CD4-positive, alpha-beta T cell treated with Interleukin-2 at 100 ng/mL for 4 hours (primary cell): ENCODE results near the gene PYCR2.

Experiments
- DNase-seq: peaks from one replicate; pipeline ENCODE4 v3.0.0-alpha.2; 2020; ENCODE audit warnings: low spot score

The PYCR2 gene

DNA sequence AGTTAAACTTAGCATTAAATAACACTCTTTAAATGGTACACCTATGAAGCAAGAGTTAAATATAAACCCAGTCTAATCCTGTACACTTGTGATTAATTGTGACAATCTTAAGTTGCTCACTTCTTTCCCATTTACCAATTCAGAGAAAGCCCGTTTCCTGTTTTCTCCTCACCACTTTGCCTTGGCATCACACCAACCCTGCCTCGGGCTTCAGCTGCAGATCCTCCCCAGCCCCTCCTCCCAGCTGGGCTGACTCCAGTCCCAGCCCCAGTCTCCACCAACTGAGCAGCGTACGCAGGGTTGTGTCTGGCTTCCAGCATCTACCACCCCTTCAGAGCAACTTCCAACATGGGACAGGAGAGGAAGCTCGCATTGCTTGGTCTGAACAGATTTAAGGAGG lies 4.1 kb downstream of the PYCR2 start:
- peak; percentile 36 for DNase-seq

DNA sequence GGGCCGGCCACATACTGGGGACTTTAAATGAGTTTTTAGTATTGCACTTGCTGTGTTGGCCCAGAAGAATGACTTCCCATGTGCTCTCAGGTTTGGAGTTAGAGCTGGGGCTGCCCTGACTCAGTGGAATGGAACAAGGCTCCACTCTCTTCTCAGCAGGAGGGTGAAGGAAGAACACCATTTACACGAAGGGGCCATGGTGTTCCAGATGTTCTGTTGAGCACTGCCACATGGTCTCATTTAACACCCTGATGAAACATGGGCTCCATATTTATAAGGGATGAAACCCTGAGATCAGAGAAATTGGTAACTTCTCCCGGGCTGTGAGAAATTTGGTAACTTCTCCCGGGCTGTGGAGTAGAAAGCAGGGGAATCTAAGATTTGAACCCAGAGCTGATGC lies 5.8 kb downstream of the PYCR2 start:
- no peak for DNase-seq

DNA sequence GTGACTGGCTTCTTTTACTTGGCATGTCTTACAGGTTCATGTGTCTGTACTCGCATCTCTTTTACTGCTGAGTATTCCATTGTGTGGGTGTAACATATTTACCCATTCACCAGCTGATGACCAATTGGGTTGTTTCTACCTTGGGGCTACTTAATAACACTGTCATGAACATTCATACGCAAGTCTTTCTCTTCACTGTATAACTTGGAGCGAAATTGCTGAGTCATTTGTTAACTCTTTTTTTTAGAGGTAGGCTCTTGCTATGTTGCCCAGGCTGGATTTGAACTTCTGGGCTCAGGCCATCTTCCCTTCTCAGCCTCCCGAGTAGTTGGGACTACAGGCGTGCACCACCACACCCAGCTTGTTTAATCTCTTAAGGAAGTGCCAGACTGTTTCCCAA lies 6.5 kb downstream of the PYCR2 start:
- no peak for DNase-seq

DNA sequence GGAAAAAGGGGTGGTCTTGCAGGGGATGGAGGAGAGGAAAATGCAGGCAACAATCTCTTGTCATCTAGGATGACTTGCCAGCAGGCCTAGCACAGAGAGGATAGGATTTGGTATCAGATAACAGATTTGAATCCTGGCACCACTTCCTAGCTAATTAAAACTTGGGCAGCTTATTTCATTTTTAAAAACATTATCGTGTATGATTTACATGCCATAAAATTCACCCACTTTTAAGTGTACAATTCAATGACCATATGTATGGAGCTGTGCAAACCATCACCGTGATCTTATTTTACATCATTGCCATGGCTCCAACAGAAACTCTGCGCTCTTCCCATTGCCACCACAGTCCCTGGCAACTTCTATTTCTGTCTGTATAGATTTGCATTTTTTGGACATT lies 6.9 kb downstream of the PYCR2 start:
- DNase-seq: no peak

DNA sequence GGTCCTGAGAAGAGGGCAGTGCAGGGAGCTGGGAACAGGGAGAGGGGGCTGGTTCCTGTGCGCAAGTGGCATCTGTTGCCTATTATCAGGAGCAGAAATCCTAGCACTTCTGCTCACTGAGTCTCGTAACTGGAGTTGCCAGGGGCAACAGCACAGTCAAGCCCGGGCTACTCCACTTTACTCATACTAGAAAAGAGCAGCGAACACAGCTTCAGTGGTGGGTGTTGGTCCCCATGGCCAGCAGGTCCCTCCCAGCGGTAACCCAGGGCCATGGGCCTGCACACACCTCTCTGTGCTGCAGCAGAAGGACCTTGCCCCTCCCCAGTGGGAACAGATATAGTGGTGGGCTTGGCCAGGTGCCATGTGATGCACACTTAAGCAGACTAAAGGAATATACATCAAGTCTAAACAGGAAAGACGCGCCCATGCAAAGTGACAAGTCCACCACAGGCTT lies 8.5 kb downstream of the PYCR2 start:
- no peak for DNase-seq

DNA sequence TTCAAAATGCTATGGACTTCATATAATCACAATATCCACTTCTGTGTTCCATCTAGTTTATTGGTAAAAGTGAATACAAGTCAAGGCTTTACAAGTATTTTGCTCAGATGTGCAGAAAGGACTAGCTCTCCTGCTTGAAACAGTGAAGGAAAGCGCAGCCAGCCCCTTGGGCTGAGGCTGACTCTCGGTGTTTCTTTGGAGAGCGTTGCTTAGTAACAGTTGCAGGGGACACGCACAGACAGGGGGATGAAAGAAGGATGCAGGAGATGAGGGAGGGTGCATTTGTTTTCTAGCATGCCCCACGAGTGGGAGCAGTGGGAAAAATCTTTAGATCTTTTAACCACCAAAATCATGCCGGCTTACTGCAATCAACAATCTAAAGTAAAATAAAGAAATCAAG lies 9.1 kb downstream of the PYCR2 start:
- DNase-seq: no peak

DNA sequence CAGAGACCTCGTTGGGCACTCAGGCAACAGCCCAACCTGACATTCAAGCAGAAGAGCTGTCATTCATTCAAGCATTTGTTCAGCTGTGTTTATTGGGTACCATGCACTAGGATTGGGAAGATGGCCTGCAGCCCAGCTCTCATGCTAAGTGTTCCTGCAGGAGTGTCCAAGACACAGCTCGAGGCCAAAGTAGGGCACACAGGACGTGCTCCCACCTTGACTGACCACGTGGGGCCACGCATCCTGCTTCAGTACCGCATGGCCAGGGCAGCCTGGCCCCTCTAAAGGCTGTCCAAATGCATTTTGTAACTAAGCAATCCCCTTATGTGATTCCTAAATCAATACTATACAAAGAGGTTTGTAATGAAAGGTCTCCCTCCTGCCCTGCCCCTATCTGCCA lies 9.7 kb downstream of the PYCR2 start:
- no peak for DNase-seq

DNA sequence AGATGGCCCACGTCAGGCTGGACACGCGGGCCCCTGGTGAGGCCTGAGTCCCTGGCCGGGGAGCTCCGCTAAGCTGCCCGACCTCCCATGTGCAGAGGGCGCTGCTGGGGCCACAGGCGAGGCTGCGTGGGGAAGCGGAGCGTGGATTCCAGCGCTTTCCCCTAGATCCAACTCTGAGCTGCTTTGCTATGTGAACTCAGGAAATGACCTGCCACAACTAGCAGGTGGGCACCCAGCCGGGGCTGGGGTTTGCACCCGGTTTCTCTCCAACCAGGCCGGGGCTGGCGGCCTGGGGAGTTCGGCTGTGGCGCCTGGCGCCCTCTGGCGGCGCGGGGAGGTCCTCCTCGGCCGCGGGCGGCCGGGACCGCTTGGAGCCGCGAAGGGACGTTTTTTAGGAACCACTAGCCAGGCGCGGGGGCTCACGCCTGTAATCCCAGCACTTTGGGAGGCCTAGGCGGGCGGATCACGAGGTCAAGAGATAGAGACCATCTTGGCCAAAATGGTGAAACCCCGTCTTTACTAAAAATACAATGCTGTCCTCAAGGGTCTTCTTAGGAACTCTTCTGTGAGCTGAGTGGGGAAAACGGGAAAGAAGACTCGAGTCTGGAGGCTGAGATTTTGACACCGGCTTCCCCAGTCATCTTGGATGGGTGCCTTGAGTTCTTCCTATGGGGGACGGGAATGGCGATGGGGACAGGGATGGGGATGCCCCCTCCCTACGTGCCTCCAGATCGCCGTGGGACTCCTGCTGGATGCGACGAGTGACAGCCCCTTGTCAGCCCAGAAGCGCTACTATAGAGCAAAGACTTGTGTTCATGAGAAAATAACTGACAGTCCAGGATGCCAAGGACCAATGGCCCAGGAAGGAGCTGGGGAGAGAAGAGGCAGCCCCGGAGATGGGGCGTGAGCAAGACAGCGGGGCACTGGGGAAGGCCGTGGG lies 12.6 kb downstream of the PYCR2 start:
- DNase-seq: peak; percentile 69

DNA sequence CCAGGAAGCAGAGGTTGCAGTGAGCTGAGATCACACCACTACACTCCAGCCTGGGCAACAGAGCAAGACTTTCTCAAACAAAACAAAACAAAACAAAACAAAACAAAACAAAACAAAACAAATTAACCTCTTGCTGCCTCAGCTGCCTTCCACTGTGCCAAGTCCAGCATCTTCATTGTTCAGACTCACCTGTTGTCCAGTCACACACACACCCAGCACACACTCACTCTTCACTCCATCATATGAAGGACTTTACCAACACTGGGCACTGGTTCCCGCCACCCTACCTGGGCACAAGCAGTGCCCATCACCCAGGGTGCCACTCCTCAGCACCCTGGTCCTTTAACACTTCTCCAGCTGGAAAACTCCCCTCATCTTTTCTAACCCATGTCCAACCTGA lies 14.6 kb downstream of the PYCR2 start:
- no peak for DNase-seq

DNA sequence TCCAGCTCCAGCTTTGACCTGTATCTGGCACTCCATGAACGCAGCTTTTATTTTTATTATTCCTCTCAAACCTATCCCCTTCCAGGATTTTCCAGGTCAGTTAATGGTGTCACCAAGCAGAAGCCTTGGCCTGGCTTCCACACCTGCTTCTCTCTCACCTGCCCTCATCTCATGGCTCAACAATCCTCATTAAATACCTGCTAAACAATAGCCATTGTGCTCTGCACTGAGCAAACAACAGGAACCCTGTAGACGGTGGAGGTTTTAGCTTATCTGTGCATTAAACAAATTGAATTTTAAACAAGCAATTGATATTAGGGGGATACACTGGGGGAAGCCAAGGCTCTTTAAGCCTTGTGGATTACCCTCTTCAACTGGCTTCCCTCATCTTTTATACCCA lies 15.3 kb downstream of the PYCR2 start:
- no peak for DNase-seq

DNA sequence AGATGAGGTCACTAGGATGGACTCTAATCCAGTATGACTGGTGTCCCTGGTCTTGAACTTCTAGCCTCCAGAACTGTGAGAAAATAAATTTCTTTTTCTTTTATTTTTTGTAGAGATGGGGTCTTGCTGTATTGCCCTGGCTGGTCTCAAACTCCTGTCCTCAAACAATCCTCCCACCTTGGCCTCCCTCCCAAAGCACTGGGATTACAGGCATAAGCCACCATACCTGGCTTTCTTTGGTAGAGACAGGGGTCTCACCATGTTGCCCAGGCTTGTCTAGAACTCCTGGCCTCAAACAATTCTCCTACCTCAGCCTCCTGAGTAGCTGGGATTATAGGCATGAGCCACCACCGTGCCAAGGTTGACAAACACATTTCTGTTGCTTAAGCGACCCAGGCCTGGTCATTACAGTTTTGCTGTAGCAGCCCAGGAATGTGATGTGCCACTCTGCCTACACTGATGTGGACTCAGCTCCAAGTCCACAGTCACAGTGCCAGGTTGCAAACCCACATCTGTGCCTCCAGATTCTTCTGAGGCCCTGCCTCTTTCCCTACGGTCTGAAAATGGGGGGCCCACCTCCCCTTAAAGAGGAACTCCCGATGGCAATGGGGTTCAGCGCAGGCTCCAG lies 15.9 kb downstream of the PYCR2 start:
- no peak for DNase-seq

DNA sequence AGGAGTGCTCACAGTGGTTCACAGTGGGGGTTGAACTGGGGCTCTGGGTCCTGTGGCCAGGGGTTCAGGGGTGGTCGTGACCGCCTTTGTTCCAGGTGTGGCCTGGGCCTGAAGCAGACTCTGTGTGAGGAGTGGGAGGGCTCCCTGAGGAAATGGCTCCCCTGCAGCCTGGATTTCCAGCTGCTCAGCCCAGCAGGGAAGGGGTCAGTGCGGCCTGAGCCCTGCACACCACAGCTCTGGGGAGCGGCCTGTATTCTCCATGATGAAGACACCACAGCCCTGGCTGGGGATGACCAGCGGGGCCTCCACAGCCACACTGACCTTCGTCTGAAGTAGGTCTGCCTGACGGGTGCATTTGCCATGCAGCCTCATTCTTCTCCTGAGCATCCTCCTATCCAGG lies 16.7 kb downstream of the PYCR2 start:
- no peak for DNase-seq

DNA sequence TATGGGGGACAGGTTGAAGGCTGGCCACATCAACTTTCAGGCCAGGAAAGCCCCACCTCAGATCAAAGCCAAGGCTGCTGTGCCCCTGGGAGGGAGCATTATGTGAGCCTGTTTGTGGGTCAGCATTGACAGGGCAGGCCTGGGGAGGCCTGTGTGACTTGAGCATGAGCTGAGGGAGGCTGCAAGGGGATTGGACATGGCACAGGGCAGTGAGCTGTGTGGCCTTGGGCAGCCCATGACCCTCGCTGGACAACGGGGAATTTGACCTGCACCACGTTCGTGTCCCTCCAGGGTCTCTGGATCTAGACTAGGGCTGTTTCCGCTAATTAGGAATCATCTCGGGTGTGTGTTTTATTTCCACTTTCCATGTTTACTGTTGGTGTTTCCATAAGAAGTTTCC lies 17.6 kb downstream of the PYCR2 start:
- DNase-seq: no peak

DNA sequence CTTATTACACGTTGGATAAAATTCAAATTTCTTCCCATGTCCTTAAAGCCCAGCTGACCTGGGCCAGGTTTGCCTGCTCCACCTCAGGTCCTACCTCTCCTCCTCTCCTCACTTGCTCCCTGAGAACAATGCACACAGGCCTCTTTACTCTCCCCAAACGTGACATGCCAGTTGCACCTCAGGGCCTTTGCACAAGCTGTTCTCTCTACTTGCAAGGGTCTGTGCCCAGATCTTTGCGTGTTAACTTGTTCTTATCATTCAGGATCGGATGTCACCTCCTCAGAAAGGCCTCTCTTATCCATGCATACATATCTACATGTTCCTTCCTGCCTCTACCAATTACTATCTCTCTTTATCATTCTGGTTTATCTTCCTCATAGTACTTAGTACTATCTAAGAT lies 20.4 kb downstream of the PYCR2 start:
- no peak for DNase-seq

DNA sequence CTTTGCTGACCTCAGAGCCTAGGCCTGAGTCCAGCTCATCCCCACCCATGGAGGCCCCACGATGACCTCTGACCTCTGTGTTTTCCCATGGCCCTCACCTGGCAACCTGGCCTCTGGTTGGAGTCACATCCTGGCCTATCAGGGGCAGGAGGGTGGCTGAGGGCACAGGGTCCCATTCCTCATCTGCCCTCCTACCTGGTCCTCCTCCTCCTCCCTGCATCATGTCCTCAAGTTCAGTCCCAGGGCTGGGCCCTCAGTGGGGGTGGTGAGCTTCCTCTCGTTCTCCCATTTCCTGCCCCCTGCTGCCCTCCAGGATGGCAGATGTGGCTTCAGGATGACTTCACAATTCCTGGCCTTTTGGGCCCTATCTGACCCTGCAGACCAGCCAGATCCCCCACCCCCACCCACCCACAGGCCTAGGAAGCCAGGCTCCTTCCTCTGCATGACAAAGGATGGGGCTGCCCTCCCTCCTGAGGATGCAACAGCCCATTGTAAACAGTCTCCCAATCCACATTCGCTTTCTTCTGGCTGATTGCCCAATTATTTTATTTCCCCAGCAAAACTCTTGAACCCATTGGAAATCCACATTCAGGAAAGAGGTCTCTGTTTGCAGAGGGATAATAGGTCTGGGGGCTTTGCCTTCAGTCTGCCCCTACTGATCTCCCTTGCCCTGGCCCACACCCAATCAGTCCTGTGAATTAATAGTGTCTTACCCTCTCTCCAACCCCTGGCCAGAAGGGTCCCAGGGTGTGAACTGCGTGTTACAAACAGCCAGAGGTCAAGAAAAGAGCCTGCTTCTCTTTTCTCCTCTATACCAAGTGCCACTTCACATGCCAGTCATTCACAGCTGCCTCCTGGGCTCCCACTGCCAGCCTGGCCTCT lies 24.8 kb downstream of the PYCR2 start:
- no peak for DNase-seq

DNA sequence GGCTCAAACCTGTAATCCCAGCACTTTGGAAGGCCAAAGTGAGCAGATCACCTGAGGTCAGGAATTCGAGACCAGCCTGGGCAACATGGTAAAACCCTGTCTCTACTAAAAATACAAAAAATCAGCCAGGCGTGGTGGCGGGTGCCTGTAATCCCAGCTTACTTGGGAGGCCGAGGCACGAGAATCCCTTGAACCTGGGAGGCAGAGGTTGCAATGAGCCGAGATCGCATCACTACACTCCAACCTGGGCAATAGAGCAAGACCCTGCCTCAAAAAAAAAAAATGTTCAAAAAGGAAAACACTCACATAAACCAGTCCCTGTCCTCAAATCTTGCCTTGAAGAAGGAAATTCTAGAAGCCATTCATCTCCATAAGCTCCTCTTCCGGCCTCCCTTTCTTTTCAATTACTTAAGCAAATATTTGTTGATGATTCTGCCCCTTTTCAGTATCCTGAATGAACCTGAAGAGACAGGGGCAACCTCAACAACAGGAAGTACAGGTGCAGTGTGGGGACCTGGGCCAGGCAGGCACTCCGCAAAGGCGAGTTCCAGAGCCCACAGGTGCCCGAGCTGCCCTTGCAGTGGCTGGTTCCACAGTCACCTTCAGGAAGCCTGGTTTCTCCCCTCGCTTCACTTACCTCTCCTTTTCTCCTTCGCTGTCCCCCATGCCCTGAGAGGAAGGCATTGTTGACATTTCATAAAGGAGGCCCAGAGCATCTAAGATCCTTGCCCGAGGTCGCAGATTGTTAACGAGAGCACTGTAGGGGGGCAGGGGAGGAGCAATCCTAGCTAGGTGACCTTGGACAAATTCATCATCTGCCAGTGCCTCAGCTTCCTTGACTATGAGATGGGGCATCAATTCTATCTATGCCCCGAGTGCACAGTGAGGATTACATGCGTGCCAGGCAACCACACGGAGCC lies 26.2 kb downstream of the PYCR2 start:
- peak; percentile 47 for DNase-seq

DNA sequence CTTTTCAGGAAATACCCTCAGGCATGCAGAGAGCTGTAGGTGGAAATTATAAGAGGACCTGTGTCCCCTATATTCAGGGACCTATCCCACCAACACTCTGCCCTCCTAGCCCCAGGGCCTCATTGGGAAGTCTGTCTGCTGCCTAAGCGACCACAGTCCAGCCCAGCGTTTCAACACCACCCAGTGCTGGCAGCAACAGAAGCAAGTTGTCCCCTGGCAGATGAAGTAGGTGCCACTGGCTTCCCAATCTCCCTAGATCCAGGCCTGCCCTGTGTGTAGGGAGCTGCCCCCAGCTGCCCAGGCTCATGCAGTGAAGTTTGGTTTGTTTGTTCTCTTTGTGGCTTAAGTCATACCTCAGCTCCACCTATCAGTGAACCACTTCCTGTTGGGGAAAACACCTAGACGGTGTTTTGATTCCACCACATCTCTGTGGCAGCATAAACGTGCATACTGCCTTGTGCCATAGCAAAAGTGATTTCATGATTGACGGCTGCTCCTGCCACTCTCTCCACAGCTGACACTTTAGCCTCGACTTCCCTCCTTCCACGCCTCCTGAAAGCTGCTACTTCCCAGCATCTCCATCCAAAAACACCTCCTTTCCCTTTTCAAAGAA lies 27.0 kb downstream of the PYCR2 start:
- peak; percentile 90 for DNase-seq

DNA sequence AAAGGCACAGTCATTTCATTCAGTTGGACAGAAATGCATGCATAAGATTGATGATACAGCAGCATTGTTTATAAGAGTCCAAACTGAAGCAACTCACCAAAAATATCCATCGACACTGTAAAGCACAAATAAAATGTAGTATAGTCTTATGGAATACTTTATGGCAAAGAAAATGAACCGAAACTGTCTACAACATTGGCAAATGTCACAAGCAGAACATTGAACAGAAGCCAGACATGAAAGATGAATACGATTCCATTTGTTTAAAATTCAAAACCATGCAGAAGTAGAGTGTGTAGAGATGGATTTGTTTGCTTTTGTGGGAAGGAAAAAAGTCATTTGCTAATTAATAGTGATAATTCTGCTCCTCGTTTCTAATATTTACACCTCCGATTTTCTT lies 27.6 kb downstream of the PYCR2 start:
- no peak for DNase-seq

DNA sequence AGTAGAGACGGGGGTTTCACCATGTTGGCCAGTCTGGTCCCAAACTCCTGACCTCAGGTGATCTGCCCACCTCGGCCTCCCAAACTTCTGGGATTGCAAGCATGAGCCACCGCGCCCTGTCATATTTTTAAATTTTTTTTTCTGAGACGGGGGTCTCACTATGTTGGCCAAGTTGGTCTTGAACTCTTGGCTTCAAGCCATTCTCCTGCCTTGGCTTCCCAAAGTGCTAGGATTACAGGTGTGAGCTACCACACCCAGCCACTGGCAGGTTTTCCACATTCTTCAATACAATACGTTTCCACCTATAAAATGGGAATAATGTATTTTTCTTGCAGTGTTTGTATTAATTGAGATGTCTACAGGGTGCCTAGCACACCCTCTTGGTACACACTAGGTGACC lies 31.7 kb downstream of the PYCR2 start:
- DNase-seq: no peak

DNA sequence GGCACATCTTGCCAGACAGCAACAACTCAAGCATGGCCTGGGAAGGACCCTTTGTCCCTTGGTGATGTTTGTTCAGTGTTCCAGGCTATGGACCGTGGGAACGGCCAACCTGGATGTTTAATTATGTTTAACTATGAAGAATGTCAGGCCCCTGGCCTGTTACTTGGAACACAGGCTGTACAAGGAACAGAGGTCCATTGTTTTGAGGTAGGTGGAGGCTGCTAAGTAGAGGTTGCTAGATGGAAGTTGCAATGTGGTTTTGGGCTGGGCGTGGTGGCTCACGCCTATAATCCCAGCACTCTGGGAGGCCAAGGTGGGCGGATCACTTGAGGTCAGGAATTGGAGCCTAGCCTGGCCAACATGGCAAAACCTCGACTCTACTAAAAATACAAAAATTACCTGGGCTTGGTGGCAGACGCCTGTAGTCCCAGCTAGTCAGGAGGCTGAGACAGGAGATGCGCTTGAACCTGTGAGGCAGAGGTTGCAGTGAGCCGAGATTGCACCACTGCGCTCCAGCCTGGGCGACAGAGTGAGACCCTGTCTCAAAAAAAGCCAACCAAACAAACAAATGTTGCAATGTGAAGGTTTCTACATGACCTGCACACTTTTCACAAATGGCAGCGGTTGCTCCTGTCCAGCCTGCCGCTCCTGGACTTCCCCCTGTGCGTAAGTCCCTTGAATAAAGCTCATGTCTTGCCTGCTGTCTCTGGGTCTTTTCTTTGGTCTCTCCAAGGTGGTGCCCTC lies 32.6 kb downstream of the PYCR2 start:
- no peak for DNase-seq
